ENCODE data around the gene MAPRE2. TPM values are rescaled to one million over a fixed set of nuclear protein-coding genes. Genes with fewer than 3 reads are reported as not detected.
"Not testable (repeated sequence)": the region's sequence is repeated elsewhere in the genome, so short reads cannot be mapped to it uniquely, and the experiment has no call there.

MAPRE2 gene
- total RNA-seq, 1 experiment from 2014 or later, result 12.0 TPM

- DNase-seq (ENCODE audit: extremely low read depth, low read depth), result no peak
Measured at GRCh38 chr18:35087726-35088125, 46.5 kb downstream of the MAPRE2 start.

- no peak for DNase-seq (ENCODE audit: extremely low read depth, low read depth)
Measured at GRCh38 chr18:35088921-35089320, 47.7 kb downstream of the MAPRE2 start.

GRCh38 chr18:35089382-35089781 lies 48.2 kb downstream of the MAPRE2 start:
- no peak for DNase-seq (ENCODE audit: extremely low read depth, low read depth)

- no peak for DNase-seq (ENCODE audit: extremely low read depth, low read depth)
Measured at GRCh38 chr18:35089891-35090550, 48.8 kb downstream of the MAPRE2 start.

- no peak for DNase-seq (ENCODE audit: extremely low read depth, low read depth)
Measured at GRCh38 chr18:35091841-35092240, 50.6 kb downstream of the MAPRE2 start.

- no peak for DNase-seq (ENCODE audit: extremely low read depth, low read depth)
Measured at GRCh38 chr18:35095983-35096676, 54.9 kb downstream of the MAPRE2 start.

GRCh38 chr18:35096677-35097011 lies 55.4 kb downstream of the MAPRE2 start:
- DNase-seq (ENCODE audit: extremely low read depth, low read depth), result no peak

- no peak for DNase-seq (ENCODE audit: extremely low read depth, low read depth)
Measured at GRCh38 chr18:35097195-35097594, 56.0 kb downstream of the MAPRE2 start.

- no peak for DNase-seq (ENCODE audit: extremely low read depth, low read depth)
Measured at GRCh38 chr18:35097763-35098162, 56.5 kb downstream of the MAPRE2 start.

GRCh38 chr18:35099911-35100310 lies 58.7 kb downstream of the MAPRE2 start:
- no peak for DNase-seq (ENCODE audit: extremely low read depth, low read depth)

- DNase-seq (ENCODE audit: extremely low read depth, low read depth), result no peak
Measured at GRCh38 chr18:35104391-35105051, 63.3 kb downstream of the MAPRE2 start.

GRCh38 chr18:35106013-35106844 lies 65.0 kb downstream of the MAPRE2 start:
- no peak for DNase-seq (ENCODE audit: extremely low read depth, low read depth)

- DNase-seq (ENCODE audit: extremely low read depth, low read depth), result no peak
Measured at GRCh38 chr18:35106845-35107148, 65.6 kb downstream of the MAPRE2 start.

GRCh38 chr18:35107216-35107615 lies 66.0 kb downstream of the MAPRE2 start:
- no peak for DNase-seq (ENCODE audit: extremely low read depth, low read depth)

GRCh38 chr18:35108088-35108487 lies 66.9 kb downstream of the MAPRE2 start:
- not testable (repeated sequence) for DNase-seq (ENCODE audit: extremely low read depth, low read depth)

- DNase-seq (ENCODE audit: extremely low read depth, low read depth), result no peak
Measured at GRCh38 chr18:35110059-35110458, 68.8 kb downstream of the MAPRE2 start.

GRCh38 chr18:35110554-35111485 lies 69.6 kb downstream of the MAPRE2 start:
- DNase-seq (ENCODE audit: extremely low read depth, low read depth), result no peak

- DNase-seq (ENCODE audit: extremely low read depth, low read depth), result no peak
Measured at GRCh38 chr18:35112696-35113095, 71.5 kb downstream of the MAPRE2 start.

- DNase-seq (ENCODE audit: extremely low read depth, low read depth), result no peak
Measured at GRCh38 chr18:35114305-35114704, 73.1 kb downstream of the MAPRE2 start.

- DNase-seq (ENCODE audit: extremely low read depth, low read depth), result no peak
Measured at GRCh38 chr18:35116784-35117318, 75.6 kb downstream of the MAPRE2 start.

Data from NCI-H460 (cell line).